Suprapubic skin (tissue), 4 donors: ENCODE data around the gene SAMD11. TPM values are rescaled to one million over a fixed set of nuclear protein-coding genes. Genes with fewer than 3 reads are reported as not detected.

Source experiments
- DNase-seq, 2 donors: peaks; one replicate each; pipeline ENCODE4 v3.0.0-alpha.2; 2019; ENCODE audit warnings: low spot score in 2 of 2
- H3K27ac ChIP-seq: fragments of 200-600 bp; sonication (generic); one replicate; pipeline ENCODE4 v1.5.1; 2019
- H3K27me3 ChIP-seq: fragments of 200-600 bp; sonication (generic); one replicate; pipeline ENCODE4 v1.5.1; 2019
- H3K36me3 ChIP-seq: fragments of 200-600 bp; sonication (generic); one replicate; pipeline ENCODE4 v1.5.1; 2019
- H3K4me1 ChIP-seq: fragments of 200-600 bp; sonication (generic); one replicate; pipeline ENCODE4 v1.5.1; 2019
- H3K4me3 ChIP-seq: fragments of 200-600 bp; sonication (generic); one replicate; pipeline ENCODE4 v1.5.1; 2019; ENCODE audit warnings: mild to moderate bottlenecking
- H3K9me3 ChIP-seq: fragments of 200-600 bp; sonication (generic); one replicate; pipeline ENCODE4 v1.5.1; 2019
- EP300 ChIP-seq: sonication (generic); formaldehyde crosslinking; IDR thresholded peaks from one replicate; pipeline ENCODE4 v1.6.1; 2017; ENCODE audit warnings: antibody characterized with exemption
- POLR2A ChIP-seq, 2 donors: fragments of 450-650 bp; IDR thresholded peaks; one replicate each; pipeline ENCODE4 v1.6.1; 2017; ENCODE audit warnings: antibody characterized with exemption in 2 of 2, mild to moderate bottlenecking in 2 of 2, moderate library complexity in 2 of 2
- POLR2AphosphoS5 ChIP-seq, 3 donors: sonication (generic); formaldehyde crosslinking; IDR thresholded peaks; one replicate each; pipeline ENCODE4 v1.6.1; 2017; ENCODE audit warnings: antibody characterized with exemption in 3 of 3
- WGBS: methylation state at CpG from one replicate; pipeline ENCODE4 v1.1.5; 2018; 5-methylcytosine and 5-hydroxymethylcytosine counted together
- total RNA-seq, 4 donors: library from RNA; depleted of rRNA; stranded (reverse); fragments of >200 nt; gene quantifications; one replicate each; pipeline ENCODE4 v1.1.0, GENCODE V29; 2016
- TF ChIP-seq, protein P1 (sequence below), 2 donors: fragments of 200-600 bp in 1 of 2; fragments of 450-650 bp in 1 of 2; sonication (generic) in 1 of 2; IDR thresholded peaks; one replicate each; pipeline ENCODE4 v1.5.1; 2016 to 2019; ENCODE audit warnings: antibody characterized with exemption in 2 of 2, mild to moderate bottlenecking in 1 of 2, moderate library complexity in 1 of 2

SAMD11 gene
- total RNA-seq, 4 donors from 2014 or later: 0.85 to 2.0 (median 1.5) TPM; not detected in 1

- no peak overlapping the region for H3K27ac ChIP-seq
- no peaks in the 10 kb centered on the region for H3K9me3 ChIP-seq
- peaks cover 72% of the 10 kb centered on the region for H3K36me3 ChIP-seq
- TF ChIP-seq EP300 (no peak), POLR2AphosphoS5 (IDR thresholded peaks at IDR 0.05) (no peak), POLR2A (IDR thresholded peaks at IDR 0.05) (no peak)
- TF ChIP-seq, protein P1, sequence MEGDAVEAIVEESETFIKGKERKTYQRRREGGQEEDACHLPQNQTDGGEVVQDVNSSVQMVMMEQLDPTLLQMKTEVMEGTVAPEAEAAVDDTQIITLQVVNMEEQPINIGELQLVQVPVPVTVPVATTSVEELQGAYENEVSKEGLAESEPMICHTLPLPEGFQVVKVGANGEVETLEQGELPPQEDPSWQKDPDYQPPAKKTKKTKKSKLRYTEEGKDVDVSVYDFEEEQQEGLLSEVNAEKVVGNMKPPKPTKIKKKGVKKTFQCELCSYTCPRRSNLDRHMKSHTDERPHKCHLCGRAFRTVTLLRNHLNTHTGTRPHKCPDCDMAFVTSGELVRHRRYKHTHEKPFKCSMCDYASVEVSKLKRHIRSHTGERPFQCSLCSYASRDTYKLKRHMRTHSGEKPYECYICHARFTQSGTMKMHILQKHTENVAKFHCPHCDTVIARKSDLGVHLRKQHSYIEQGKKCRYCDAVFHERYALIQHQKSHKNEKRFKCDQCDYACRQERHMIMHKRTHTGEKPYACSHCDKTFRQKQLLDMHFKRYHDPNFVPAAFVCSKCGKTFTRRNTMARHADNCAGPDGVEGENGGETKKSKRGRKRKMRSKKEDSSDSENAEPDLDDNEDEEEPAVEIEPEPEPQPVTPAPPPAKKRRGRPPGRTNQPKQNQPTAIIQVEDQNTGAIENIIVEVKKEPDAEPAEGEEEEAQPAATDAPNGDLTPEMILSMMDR (IDR thresholded peaks at IDR 0.05): no peak
- WGBS: 90% methylated on average over 13 of the region's 13 CpGs
- H3K4me3 ChIP-seq: no peak overlapping the region
- no peaks in the 10 kb centered on the region for H3K27me3 ChIP-seq
- DNase-seq: no peak
- H3K4me1 ChIP-seq: peaks cover 28% of the 10 kb centered on the region
Observed at GRCh38 chr1:954927-955326, 31.2 kb downstream of the SAMD11 start.

- TF ChIP-seq, protein P1 (IDR thresholded peaks at IDR 0.05): no peak
- TF ChIP-seq POLR2AphosphoS5 (IDR thresholded peaks at IDR 0.05) (no peak), EP300 (no peak), POLR2A (IDR thresholded peaks at IDR 0.05) (no peak)
Observed at GRCh38 chr1:955474-955873, 31.8 kb downstream of the SAMD11 start.

DNA sequence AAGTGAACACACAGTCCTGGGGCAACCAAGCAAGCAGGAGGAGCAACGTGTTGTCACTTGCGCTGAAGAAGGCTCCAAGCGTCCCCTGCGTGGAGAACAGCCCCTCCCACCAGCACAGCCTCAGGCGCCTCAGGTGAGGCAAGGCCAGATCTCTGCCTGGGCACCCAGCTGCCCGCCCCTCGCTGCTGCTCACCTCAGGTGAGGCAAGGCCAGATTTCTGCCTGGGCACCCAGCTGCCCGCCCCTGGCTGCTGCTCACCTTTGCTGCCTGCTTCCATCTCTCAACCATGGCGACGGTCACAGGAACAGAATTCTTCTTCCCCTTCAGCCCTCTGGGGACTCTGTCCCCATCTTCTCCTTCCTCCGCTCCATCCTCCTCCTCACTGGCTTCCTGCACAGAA lies 32.9 kb downstream of the SAMD11 start:
- Histone ChIP-seq H3K9me3 (no peaks in the 10 kb centered on the region), H3K27me3 (no peaks in the 10 kb centered on the region), H3K4me1 (peaks cover 41% of the 10 kb centered on the region), H3K4me3 (no peak overlapping the region), H3K27ac (no peak overlapping the region), H3K36me3 (peaks cover 55% of the 10 kb centered on the region)
- TF ChIP-seq, protein P1 (IDR thresholded peaks at IDR 0.05): no peak
- TF ChIP-seq POLR2A (IDR thresholded peaks at IDR 0.05): no peak
- no peak for TF ChIP-seq POLR2AphosphoS5 (IDR thresholded peaks at IDR 0.05)
- TF ChIP-seq EP300: no peak
- WGBS: 90% methylated on average over 8 of the region's 11 CpGs
- DNase-seq: no peak

More at GRCh38 chr1:955474-955873, 31.8 kb downstream of the SAMD11 start:
- no peak for DNase-seq
- H3K27me3 ChIP-seq: no peaks in the 10 kb centered on the region
- peaks cover 34% of the 10 kb centered on the region for H3K4me1 ChIP-seq
- 79% methylated on average over 6 of the region's 6 CpGs for WGBS
- H3K27ac ChIP-seq: no peak overlapping the region
- H3K4me3 ChIP-seq: no peak overlapping the region
- no peaks in the 10 kb centered on the region for H3K9me3 ChIP-seq
- H3K36me3 ChIP-seq: peaks cover 66% of the 10 kb centered on the region

- Histone ChIP-seq H3K36me3 (peaks cover 40% of the 10 kb centered on the region), H3K27ac (no peak within 1 kb of the TSS), H3K27me3 (no peaks in the 10 kb centered on the region), H3K4me1 (peaks cover 42% of the 10 kb centered on the region), H3K9me3 (no peaks in the 10 kb centered on the region), H3K4me3 (peak within 1 kb of the TSS; percentile 95)
- WGBS: 0% methylated on average over 14 of the region's 101 CpGs
- no peak for TF ChIP-seq EP300
- TF ChIP-seq POLR2AphosphoS5 (IDR thresholded peaks at IDR 0.05): peak in 1 of 3 donors; percentile 30
- peak; percentile 95 to 97 for DNase-seq
Observed at GRCh38 chr1:958823-959730, 35.4 kb downstream of the SAMD11 start, which contains the start of gene NOC2L. NOC2L (minus strand) TSS chr1:959256; CDS start chr1:959240, 16 bp downstream.

DNA sequence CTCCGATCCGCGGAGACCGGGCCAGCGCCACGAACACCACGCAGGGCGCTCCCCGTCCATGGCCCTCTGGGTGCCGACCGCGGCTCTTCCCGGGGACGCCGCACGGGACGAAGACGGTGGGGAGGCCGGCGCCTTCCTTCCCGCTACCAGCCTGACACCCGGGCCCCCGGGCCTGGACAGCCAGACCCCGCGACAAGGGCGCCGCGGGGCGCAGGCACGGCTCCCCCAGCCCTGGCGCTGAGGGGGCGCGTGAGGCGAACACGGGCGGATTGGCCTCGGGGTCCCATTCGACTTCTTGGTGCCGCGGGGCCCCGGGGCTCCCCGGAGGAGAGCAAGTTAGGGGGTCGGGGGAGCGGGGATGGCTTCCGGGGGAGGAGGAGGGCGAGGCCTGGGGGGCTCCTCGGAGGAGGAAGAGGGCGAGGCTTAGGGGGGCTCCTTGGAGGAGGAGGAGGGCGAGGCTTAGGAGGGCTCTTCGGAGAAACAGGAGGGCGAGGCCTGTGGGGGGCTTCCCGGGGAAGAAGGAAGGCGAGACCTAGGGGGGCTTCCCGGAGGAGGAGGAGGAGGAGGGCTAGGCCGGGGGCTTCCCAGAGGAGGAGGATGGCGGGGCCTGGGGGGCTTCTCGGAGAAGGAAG lies 36.1 kb downstream of the SAMD11 start:
- no peak for DNase-seq
- H3K4me3 ChIP-seq: peak overlapping the region; percentile 95
- H3K27me3 ChIP-seq: no peaks in the 10 kb centered on the region
- H3K36me3 ChIP-seq: peaks cover 32% of the 10 kb centered on the region
- peaks cover 42% of the 10 kb centered on the region for H3K4me1 ChIP-seq
- TF ChIP-seq POLR2A (IDR thresholded peaks at IDR 0.05) (no peak), EP300 (no peak), POLR2AphosphoS5 (IDR thresholded peaks at IDR 0.05) (no peak)
- TF ChIP-seq, protein P1 (IDR thresholded peaks at IDR 0.05): no peak
- WGBS: 13% methylated on average over 31 of the region's 57 CpGs
- no peak overlapping the region for H3K27ac ChIP-seq
- H3K9me3 ChIP-seq: no peaks in the 10 kb centered on the region
